ENCODE results near the gene IRAK2. TPM values are rescaled to one million over a fixed set of nuclear protein-coding genes. Genes with fewer than 3 reads are reported as not detected.

The IRAK2 gene
- total RNA-seq, 2 donors from 2014 or later = 5.6 to 10.1 TPM

- H3K27me3 Mint-ChIP-seq = no peaks in the 10 kb centered on the region
- no peaks in the 10 kb centered on the region for H3K9me3 Mint-ChIP-seq
- H3K4me1 Mint-ChIP-seq = peaks cover 8% of the 10 kb centered on the region
- ATAC-seq (replicated peaks) = no peak
- H3K27ac Mint-ChIP-seq = peak overlapping the region; percentile 73
- H3K4me3 Mint-ChIP-seq = no peak overlapping the region
- H3K36me3 Mint-ChIP-seq (ENCODE audit: low read depth) = peaks cover 88% of the 10 kb centered on the region
Measured at GRCh38 chr3:10290481-10291176, 125.9 kb downstream of the IRAK2 start.

GRCh38 chr3:10291641-10292040, 126.9 kb downstream of the IRAK2 start:
- ATAC-seq (replicated peaks) = no peak
- peaks cover 4% of the 10 kb centered on the region for H3K4me1 Mint-ChIP-seq
- H3K27me3 Mint-ChIP-seq = no peaks in the 10 kb centered on the region
- H3K9me3 Mint-ChIP-seq = no peaks in the 10 kb centered on the region
- peaks cover 88% of the 10 kb centered on the region for H3K36me3 Mint-ChIP-seq (ENCODE audit: low read depth)
- no peak overlapping the region for H3K4me3 Mint-ChIP-seq
- peak overlapping the region; percentile 73 for H3K27ac Mint-ChIP-seq

- Mint-ChIP-seq H3K27me3 (no peaks in the 10 kb centered on the region), H3K4me1 (peaks cover 4% of the 10 kb centered on the region), H3K27ac (peak within 1 kb of the TSS; percentile 83), H3K4me3 (peak within 1 kb of the TSS; percentile 28), H3K36me3 (ENCODE audit: low read depth) (peaks cover 84% of the 10 kb centered on the region), H3K9me3 (no peaks in the 10 kb centered on the region)
- ATAC-seq (replicated peaks) = peak; percentile 21
Measured at GRCh38 chr3:10292505-10293419, 128.0 kb downstream of the IRAK2 start, which contains the start of gene GHRL. TSS of gene GHRL (minus strand) at chr3:10292947. CDS start at chr3:10290180, 2,767 bp downstream.

Other genes starting within 250 kb of the IRAK2 start
- gene IL17RC, start 247.8 kb upstream of the IRAK2 start, total RNA-seq = 1 to 10 TPM; 1.2 to 3.5 TPM
- gene CRELD1, start 231.1 kb upstream of the IRAK2 start, total RNA-seq = 10 to 100 TPM; 14.2 to 36.7 TPM
- gene PRRT3, start 212.5 kb upstream of the IRAK2 start, total RNA-seq = 1 to 10 TPM; 3.2 to 9.1 TPM
- 10 to 100 TPM; 50.3 to 59.7 TPM for gene EMC3, start 178.1 kb upstream of the IRAK2 start, total RNA-seq
- gene FANCD2, start 138.5 kb upstream of the IRAK2 start, total RNA-seq = 10 to 100 TPM; 59.0 to 74.0 TPM
- gene FANCD2OS, start 56.7 kb upstream of the IRAK2 start, total RNA-seq = not detected
- gene BRK1, start 49.2 kb upstream of the IRAK2 start, total RNA-seq = 100 to 1,000 TPM in 1 of 2 donors, 10 to 100 TPM in 1; 93.3 to 111 TPM
- gene VHL, start 23.1 kb upstream of the IRAK2 start, total RNA-seq = 10 to 100 TPM; 62.7 to 63.7 TPM
- gene TATDN2, start 83.5 kb downstream of the IRAK2 start, total RNA-seq = 10 to 100 TPM; 56.7 to 71.7 TPM
- gene GHRL, start 128.0 kb downstream of the IRAK2 start, total RNA-seq = under 1 TPM; 0.34 to 0.58 TPM
- gene SEC13, start 156.2 kb downstream of the IRAK2 start, total RNA-seq = 100 to 1,000 TPM in 1 of 2 donors, 10 to 100 TPM in 1; 69.5 to 104 TPM